ENCODE results near the gene TEDDM1. TPM values are rescaled to one million over a fixed set of nuclear protein-coding genes. Genes with fewer than 3 reads are reported as not detected.

The TEDDM1 gene
- total RNA-seq, 1 donor from 2014 or later = not detected

GRCh38 chr1:182426442-182427430 is 26.3 kb upstream of the TEDDM1 start:
- H3K9me3 Mint-ChIP-seq = no peaks in the 10 kb centered on the region

GRCh38 chr1:182415789-182416188 is 15.3 kb upstream of the TEDDM1 start:
- Mint-ChIP-seq H3K27me3 (peaks cover 16% of the 10 kb centered on the region), H3K4me3 (no peak overlapping the region), H3K27ac (no peak overlapping the region), H3K36me3 (ENCODE audit: low read depth) (no peaks in the 10 kb centered on the region), H3K4me1 (peaks cover 4% of the 10 kb centered on the region), H3K9me3 (no peaks in the 10 kb centered on the region)
- intact Hi-C loops (cut with micrococcal nuclease) = no loop called here
- no peak for DNase-seq

More at GRCh38 chr1:182426442-182427430, 26.3 kb upstream of the TEDDM1 start:
- intact Hi-C loops (cut with micrococcal nuclease) = no loop called here
- Mint-ChIP-seq H3K27me3 (peaks cover 16% of the 10 kb centered on the region), H3K27ac (no peak overlapping the region), H3K36me3 (ENCODE audit: low read depth) (no peaks in the 10 kb centered on the region), H3K4me3 (no peak overlapping the region), H3K4me1 (peaks cover 10% of the 10 kb centered on the region)
- DNase-seq = no peak

GRCh38 chr1:182413969-182414368 is 13.5 kb upstream of the TEDDM1 start:
- DNase-seq = no peak
- Mint-ChIP-seq H3K27ac (no peak overlapping the region), H3K27me3 (peaks cover 20% of the 10 kb centered on the region), H3K4me1 (peaks cover 4% of the 10 kb centered on the region), H3K4me3 (no peak overlapping the region), H3K36me3 (ENCODE audit: low read depth) (no peaks in the 10 kb centered on the region), H3K9me3 (no peaks in the 10 kb centered on the region)
- intact Hi-C loops (cut with micrococcal nuclease) = no loop called here

GRCh38 chr1:182413486-182413885 is 13.0 kb upstream of the TEDDM1 start:
- Mint-ChIP-seq H3K4me1 (peaks cover 4% of the 10 kb centered on the region), H3K36me3 (ENCODE audit: low read depth) (no peaks in the 10 kb centered on the region), H3K4me3 (no peak overlapping the region), H3K27me3 (peaks cover 20% of the 10 kb centered on the region), H3K9me3 (no peaks in the 10 kb centered on the region), H3K27ac (no peak overlapping the region)
- DNase-seq = no peak
- intact Hi-C loops (cut with micrococcal nuclease) = no loop called here

GRCh38 chr1:182410620-182411273 is 10.3 kb upstream of the TEDDM1 start:
- H3K4me3 Mint-ChIP-seq = no peak overlapping the region
- intact Hi-C loops (cut with micrococcal nuclease) = no loop called here
- no peak overlapping the region for H3K27ac Mint-ChIP-seq
- no peaks in the 10 kb centered on the region for H3K36me3 Mint-ChIP-seq (ENCODE audit: low read depth)
- H3K9me3 Mint-ChIP-seq = peaks cover under 1% of the 10 kb centered on the region
- no peaks in the 10 kb centered on the region for H3K4me1 Mint-ChIP-seq
- H3K27me3 Mint-ChIP-seq = peaks cover 33% of the 10 kb centered on the region
- no peak for DNase-seq

- Mint-ChIP-seq H3K4me1 (no peaks in the 10 kb centered on the region), H3K36me3 (ENCODE audit: low read depth) (no peaks in the 10 kb centered on the region), H3K27ac (no peak overlapping the region), H3K4me3 (no peak overlapping the region), H3K9me3 (peaks cover 6% of the 10 kb centered on the region), H3K27me3 (peaks cover 36% of the 10 kb centered on the region)
- no peak for DNase-seq
- intact Hi-C loops (cut with micrococcal nuclease) = no loop called here
These were observed 9.7 kb upstream of the TEDDM1 start for GRCh38 chr1:182410138-182410537.

- Mint-ChIP-seq H3K4me1 (no peaks in the 10 kb centered on the region), H3K36me3 (ENCODE audit: low read depth) (no peaks in the 10 kb centered on the region), H3K4me3 (no peak overlapping the region), H3K27ac (no peak overlapping the region), H3K27me3 (peaks cover 40% of the 10 kb centered on the region), H3K9me3 (peaks cover 10% of the 10 kb centered on the region)
- no peak for DNase-seq
- intact Hi-C loops (cut with micrococcal nuclease) = no loop called here
These were observed 8.1 kb upstream of the TEDDM1 start for GRCh38 chr1:182408435-182409075.

GRCh38 chr1:182407724-182408123 is 7.3 kb upstream of the TEDDM1 start:
- Mint-ChIP-seq H3K36me3 (ENCODE audit: low read depth) (no peaks in the 10 kb centered on the region), H3K27me3 (peaks cover 44% of the 10 kb centered on the region), H3K27ac (no peak overlapping the region), H3K4me1 (no peaks in the 10 kb centered on the region), H3K9me3 (peaks cover 10% of the 10 kb centered on the region), H3K4me3 (no peak overlapping the region)
- no peak for DNase-seq
- intact Hi-C loops (cut with micrococcal nuclease) = no loop called here

- peaks cover 43% of the 10 kb centered on the region for H3K27me3 Mint-ChIP-seq
- H3K36me3 Mint-ChIP-seq (ENCODE audit: low read depth) = no peaks in the 10 kb centered on the region
- no peak for DNase-seq
- H3K4me3 Mint-ChIP-seq = no peak overlapping the region
- no peak overlapping the region for H3K27ac Mint-ChIP-seq
- intact Hi-C loops (cut with micrococcal nuclease) = no loop called here
- no peaks in the 10 kb centered on the region for H3K4me1 Mint-ChIP-seq
- peaks cover 10% of the 10 kb centered on the region for H3K9me3 Mint-ChIP-seq
These were observed 5.5 kb upstream of the TEDDM1 start for GRCh38 chr1:182406012-182406411.

- peaks cover 43% of the 10 kb centered on the region for H3K27me3 Mint-ChIP-seq
- intact Hi-C loops (cut with micrococcal nuclease) = no loop called here
- no peaks in the 10 kb centered on the region for H3K36me3 Mint-ChIP-seq (ENCODE audit: low read depth)
- no peaks in the 10 kb centered on the region for H3K4me1 Mint-ChIP-seq
- no peak for DNase-seq
- no peak overlapping the region for H3K27ac Mint-ChIP-seq
- no peak overlapping the region for H3K4me3 Mint-ChIP-seq
- H3K9me3 Mint-ChIP-seq = peaks cover 10% of the 10 kb centered on the region
These were observed 5.1 kb upstream of the TEDDM1 start for GRCh38 chr1:182405578-182405977.

GRCh38 chr1:182404781-182405180 is 4.3 kb upstream of the TEDDM1 start:
- no peak overlapping the region for H3K27ac Mint-ChIP-seq
- peaks cover 10% of the 10 kb centered on the region for H3K9me3 Mint-ChIP-seq
- no peak overlapping the region for H3K4me3 Mint-ChIP-seq
- intact Hi-C loops (cut with micrococcal nuclease) = no loop called here
- peaks cover 43% of the 10 kb centered on the region for H3K27me3 Mint-ChIP-seq
- DNase-seq = no peak
- no peaks in the 10 kb centered on the region for H3K36me3 Mint-ChIP-seq (ENCODE audit: low read depth)
- H3K4me1 Mint-ChIP-seq = no peaks in the 10 kb centered on the region

- Mint-ChIP-seq H3K27ac (no peak overlapping the region), H3K4me1 (peaks cover 12% of the 10 kb centered on the region), H3K27me3 (peaks cover 22% of the 10 kb centered on the region), H3K36me3 (ENCODE audit: low read depth) (no peaks in the 10 kb centered on the region), H3K4me3 (no peak overlapping the region), H3K9me3 (no peaks in the 10 kb centered on the region)
- no peak for DNase-seq
- intact Hi-C loops (cut with micrococcal nuclease) = loop anchor here (10.0 kb wide), 2 partner anchors 913 to 1003 kb away; partner anchors contain the start of gene CACNA1E
These were observed 2.6 kb downstream of the TEDDM1 start for GRCh38 chr1:182397653-182398393.

- intact Hi-C loops (cut with micrococcal nuclease) = loop anchor here (1.0 to 10.0 kb wide), 4 partner anchors 253 to 1001 kb away; partner anchors contain the start of gene CACNA1E
- peaks cover 23% of the 10 kb centered on the region for H3K27me3 Mint-ChIP-seq
- no peak overlapping the region for H3K27ac Mint-ChIP-seq
- DNase-seq = no peak
- peaks cover 18% of the 10 kb centered on the region for H3K4me1 Mint-ChIP-seq
- peaks cover 4% of the 10 kb centered on the region for H3K36me3 Mint-ChIP-seq (ENCODE audit: low read depth)
- H3K9me3 Mint-ChIP-seq = no peaks in the 10 kb centered on the region
- no peak overlapping the region for H3K4me3 Mint-ChIP-seq
These were observed 4.6 kb downstream of the TEDDM1 start for GRCh38 chr1:182395906-182396305.

All from activated CD4-positive, alpha-beta T cell treated with anti-CD3 and anti-CD28 coated beads, Interleukin-2, amount 10 ng/mL, durations not matched to agents 24 days and 14 days (primary cell).